HUES64 (cell line): Measurements from ENCODE around the gene TSSK6.

Experiments used
- H3K27ac ChIP-seq: 2 replicates; pipeline ENCODE4 v1.7.0; 2013; ENCODE audit warnings: low read depth, low read length, inconsistent platforms
- H3K27me3 ChIP-seq: 2 replicates; pipeline ENCODE4 v1.6.1; 2013; ENCODE audit warnings: mild to moderate bottlenecking, low read length; ENCODE audit not compliant: insufficient read depth
- H3K36me3 ChIP-seq: 2 replicates; pipeline ENCODE4 v1.6.1; 2013; ENCODE audit warnings: mild to moderate bottlenecking, low read length; ENCODE audit not compliant: insufficient read depth
- H3K4me1 ChIP-seq: 2 replicates; pipeline ENCODE4 v1.6.1; 2013; ENCODE audit warnings: mild to moderate bottlenecking, low read length, moderate library complexity; ENCODE audit not compliant: insufficient read depth
- H3K4me3 ChIP-seq: 2 replicates; pipeline ENCODE4 v1.5.1; 2013; ENCODE audit warnings: mild to moderate bottlenecking, low read length, moderate library complexity
- H3K9ac ChIP-seq: 2 replicates; pipeline ENCODE4 v1.6.1; 2013; ENCODE audit warnings: mild to moderate bottlenecking, low read depth, low read length
- H3K9me3 ChIP-seq: 2 replicates; pipeline ENCODE4 v1.6.1; 2013; ENCODE audit warnings: low read depth, low read length; ENCODE audit not compliant: insufficient read depth
- WGBS: fragments of 150-250, 120-280 bp; methylation state at CpG from one replicate; pipeline ENCODE4 v1.1.7; 2013; ENCODE audit warnings: missing lambda C conversion rate; 5-methylcytosine and 5-hydroxymethylcytosine counted together

The TSSK6 gene

DNA sequence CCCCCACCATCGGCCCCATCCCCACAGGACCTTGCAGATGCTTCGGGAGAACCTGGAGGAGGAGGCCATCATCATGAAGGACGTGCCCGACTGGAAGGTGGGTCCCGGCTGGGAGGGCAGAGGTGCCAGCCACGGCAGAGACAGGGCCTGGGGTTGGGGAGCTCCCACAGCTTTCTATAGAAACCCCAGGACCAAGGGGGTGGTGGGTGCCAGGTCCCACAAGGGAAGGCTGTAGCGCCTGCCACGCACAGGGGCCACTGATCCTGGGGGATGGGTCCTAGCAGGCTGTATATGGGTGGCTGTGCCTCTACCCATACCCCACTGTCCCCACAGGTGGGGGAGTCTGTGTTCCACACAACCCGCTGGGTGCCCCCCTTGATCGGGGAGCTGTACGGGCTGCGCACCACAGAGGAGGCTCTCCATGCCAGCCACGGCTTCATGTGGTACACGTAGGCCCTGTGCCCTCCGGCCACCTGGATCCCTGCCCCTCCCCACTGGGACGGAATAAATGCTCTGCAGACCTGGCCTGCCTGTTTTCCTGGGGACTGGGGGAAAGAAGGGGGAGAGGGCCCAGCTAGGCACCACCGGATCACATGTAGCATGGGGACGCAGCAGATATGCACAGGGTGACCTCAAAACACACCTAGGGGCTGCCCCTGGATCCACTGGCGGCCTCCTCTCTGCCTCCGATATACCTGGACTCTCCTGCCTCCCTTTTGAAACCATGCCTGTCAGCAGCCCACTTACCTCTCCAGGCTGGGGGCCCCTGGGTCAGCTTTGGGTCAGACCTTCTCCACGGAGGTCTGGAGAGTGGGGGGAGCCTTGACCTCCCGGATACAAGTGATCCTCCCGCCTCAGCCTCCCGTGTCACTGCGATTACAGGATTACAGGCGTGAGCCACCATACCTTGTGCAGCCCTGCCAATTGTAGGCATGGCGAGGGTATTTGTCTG is 12.6 kb upstream of the TSSK6 start:
- H3K36me3 ChIP-seq: peaks cover 38% of the 10 kb centered on the region
- 95% methylated on average over 27 of the region's 27 CpGs for WGBS

DNA sequence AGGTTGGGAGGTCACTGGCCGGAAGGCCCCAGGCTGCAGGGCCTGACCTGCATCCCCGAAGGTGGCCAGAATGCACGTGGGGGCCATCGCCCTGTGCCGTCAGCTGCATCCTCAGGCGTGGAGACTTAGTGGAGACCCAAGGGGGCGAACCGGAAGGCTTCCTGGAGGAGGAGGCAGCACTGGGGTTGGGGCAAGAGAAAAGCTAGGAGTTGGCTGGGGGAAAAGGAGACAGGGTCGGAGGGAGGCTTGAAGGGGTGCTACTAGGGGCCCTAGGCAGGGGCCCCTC is 12.0 kb upstream of the TSSK6 start:
- Histone ChIP-seq H3K27ac (no peak overlapping the region), H3K9ac (no peak overlapping the region), H3K36me3 (peaks cover 40% of the 10 kb centered on the region), H3K4me3 (no peak overlapping the region), H3K4me1 (no peaks in the 10 kb centered on the region), H3K9me3 (no peaks in the 10 kb centered on the region), H3K27me3 (no peaks in the 10 kb centered on the region)
- WGBS: 94% methylated on average over 9 of the region's 9 CpGs

More for the DNA sequence above, 12.6 kb upstream of the TSSK6 start:
- H3K27ac ChIP-seq: no peak overlapping the region
- H3K9ac ChIP-seq: no peak overlapping the region
- no peaks in the 10 kb centered on the region for H3K9me3 ChIP-seq
- no peaks in the 10 kb centered on the region for H3K27me3 ChIP-seq
- no peaks in the 10 kb centered on the region for H3K4me1 ChIP-seq
- no peak overlapping the region for H3K4me3 ChIP-seq

DNA sequence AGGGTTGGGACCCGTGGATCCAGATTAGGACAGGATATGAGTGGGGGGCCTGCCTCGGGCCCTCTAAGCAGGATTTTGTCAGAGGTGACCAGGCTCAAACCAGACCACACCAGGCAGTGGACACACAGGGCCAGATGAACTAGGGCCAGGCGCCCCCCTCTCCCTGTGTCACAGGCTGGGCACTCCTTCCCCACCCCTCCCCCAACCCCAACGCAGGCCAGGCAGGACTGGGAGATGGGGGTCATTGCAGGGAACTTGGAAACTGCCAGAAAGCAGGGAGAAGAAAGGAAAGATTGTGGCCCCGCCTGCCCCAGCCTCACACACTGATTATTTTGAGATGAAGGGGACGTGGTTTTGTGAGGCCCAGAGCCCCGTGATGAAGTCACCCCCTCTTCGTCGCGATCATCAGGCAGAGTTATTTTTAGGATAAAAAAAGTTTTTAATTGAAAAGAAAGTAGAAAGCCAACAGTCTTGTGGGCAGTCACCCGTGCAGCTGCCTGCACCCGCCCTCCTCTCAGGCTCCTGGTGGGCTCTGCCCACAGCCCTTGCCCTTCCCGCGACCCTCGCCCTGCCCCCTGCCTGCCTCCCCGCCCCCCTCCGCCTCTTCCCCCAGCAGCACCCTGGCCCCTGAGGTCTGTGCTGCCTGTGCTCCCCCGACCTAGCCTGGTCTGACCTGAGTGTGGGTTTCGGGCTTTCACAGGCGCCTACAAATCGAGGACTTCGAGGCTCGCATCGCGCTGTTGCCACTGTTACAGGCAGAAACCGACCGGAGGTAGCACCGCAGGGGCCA is 11.4 kb upstream of the TSSK6 start:
- H3K9me3 ChIP-seq: no peaks in the 10 kb centered on the region
- no peak overlapping the region for H3K4me3 ChIP-seq
- H3K36me3 ChIP-seq: peaks cover 40% of the 10 kb centered on the region
- H3K27ac ChIP-seq: no peak overlapping the region
- no peak overlapping the region for H3K9ac ChIP-seq
- H3K27me3 ChIP-seq: no peaks in the 10 kb centered on the region
- no peaks in the 10 kb centered on the region for H3K4me1 ChIP-seq
- 93% methylated on average over 26 of the region's 28 CpGs for WGBS

DNA sequence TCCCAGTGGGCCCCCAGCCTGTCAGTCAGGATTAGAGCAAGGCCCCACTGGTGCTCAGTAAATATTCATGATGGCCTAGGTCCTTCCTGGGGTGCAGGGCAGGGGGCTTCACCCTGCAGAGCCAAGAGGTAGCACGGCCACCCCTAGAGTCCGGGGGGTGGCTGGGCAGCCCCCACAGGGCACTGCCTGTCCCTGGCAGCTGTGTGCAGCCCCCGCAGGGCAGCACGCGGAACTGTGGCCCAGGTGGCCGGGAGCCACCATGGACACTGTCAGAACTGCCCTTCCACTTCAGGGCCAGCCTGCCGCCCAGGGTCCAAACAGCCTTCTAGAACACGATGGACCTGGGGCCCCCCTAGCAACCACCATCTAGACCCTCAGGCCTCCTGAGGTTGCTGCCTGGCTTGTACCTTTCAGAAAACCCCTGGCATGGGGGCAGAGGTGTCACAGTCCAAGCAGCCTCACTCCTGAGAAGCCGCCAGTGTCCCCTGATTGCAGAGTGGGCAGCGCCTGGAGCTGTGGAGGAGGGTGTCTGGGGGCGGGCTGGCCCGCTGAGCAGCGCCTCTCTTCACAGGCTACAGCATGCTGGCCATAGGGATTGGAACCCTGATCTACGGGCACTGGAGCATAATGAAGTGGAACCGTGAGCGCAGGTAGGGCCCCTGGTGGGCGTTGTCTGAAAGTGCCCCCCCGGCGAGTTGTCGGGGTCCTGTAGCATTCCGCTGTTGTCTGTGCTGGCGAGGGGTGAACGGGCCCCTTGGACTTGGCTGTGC is 10.4 kb upstream of the TSSK6 start:
- Histone ChIP-seq H3K27ac (peak overlapping the region; percentile 23; the same call in 1 of the 2 replicates), H3K9me3 (0 out of 2 replicates have a peak, but pooled peaks cover 3% of the 10 kb centered on the region), H3K4me3 (no peak overlapping the region), H3K27me3 (no peaks in the 10 kb centered on the region), H3K4me1 (no peaks in the 10 kb centered on the region), H3K36me3 (peaks cover 42% of the 10 kb centered on the region), H3K9ac (no peak overlapping the region)
- 93% methylated on average over 23 of the region's 23 CpGs for WGBS

DNA sequence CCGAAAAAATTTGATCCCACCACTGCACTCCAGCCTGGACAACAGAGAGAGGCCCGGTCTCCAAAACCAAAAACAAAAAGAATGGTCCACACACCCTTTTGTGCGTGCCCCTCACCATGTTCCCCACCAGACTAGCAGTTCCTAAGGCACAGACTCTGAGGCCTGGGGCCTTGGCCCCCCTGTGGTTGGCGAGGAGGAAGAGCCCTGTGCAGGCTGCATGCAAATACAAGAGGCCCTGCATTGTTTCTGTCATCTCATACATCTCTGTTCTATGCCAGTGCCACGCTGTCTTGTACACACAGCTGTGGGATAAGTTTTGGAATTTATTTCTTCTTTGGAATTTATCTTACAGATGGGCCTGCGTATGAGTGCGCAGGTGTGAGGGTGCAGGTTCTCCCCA is 8.7 kb upstream of the TSSK6 start:
- Histone ChIP-seq H3K4me3 (no peak overlapping the region), H3K36me3 (peaks cover 56% of the 10 kb centered on the region), H3K27me3 (no peaks in the 10 kb centered on the region), H3K4me1 (no peaks in the 10 kb centered on the region), H3K27ac (no peak overlapping the region), H3K9me3 (0 out of 2 replicates have a peak, but pooled peaks cover 3% of the 10 kb centered on the region), H3K9ac (no peak overlapping the region)
- WGBS: 97% methylated on average over 7 of the region's 7 CpGs

DNA sequence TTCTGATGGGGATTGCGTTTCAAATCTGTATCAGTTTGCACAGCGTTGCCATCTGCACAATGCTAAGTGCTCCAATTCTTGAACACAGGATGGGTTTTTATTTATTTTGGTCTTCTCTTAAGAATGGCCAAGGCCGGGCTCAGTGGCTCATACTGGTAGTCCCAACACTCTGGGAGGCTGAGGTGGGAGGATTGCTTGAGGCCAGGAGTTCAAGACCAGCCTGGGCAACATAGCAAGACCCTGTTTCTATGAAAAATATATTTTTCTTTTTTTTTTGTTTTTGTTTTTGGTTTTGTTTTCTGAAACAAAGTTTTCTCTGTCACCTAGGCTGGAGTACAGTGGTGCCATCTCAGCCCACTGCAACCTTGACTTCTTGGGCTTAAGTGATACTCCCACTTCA is 7.8 kb upstream of the TSSK6 start:
- Histone ChIP-seq H3K36me3 (peaks cover 54% of the 10 kb centered on the region), H3K9me3 (0 out of 2 replicates have a peak, but pooled peaks cover 3% of the 10 kb centered on the region), H3K27me3 (no peaks in the 10 kb centered on the region), H3K4me1 (no peaks in the 10 kb centered on the region), H3K9ac (no peak overlapping the region), H3K4me3 (no peak overlapping the region), H3K27ac (no peak overlapping the region)
- WGBS: 96% methylated on average over 3 of the region's 3 CpGs

DNA sequence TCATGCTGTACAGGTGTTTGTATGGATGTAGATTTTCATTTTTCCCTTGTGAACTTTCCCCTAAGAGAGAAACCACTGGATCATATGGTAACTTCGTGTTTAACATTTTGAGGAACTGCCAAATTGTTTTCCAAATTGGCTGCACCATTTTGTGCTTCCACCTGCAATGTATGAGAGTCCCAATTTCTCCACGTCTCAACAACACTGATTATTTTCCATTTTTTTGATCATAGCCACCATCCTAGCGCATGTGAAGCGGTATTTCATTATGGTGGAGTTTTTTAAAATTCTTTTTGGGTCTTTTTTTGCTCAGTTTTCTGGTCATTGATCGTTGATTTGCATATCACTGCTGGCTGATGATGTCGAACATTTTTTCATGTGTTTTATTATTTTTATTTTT is 5.6 kb upstream of the TSSK6 start:
- H3K27ac ChIP-seq: no peak overlapping the region
- H3K9me3 ChIP-seq: 0 out of 2 replicates have a peak, but pooled peaks cover 3% of the 10 kb centered on the region
- 95% methylated on average over 5 of the region's 6 CpGs for WGBS
- no peak overlapping the region for H3K9ac ChIP-seq
- H3K4me1 ChIP-seq: no peaks in the 10 kb centered on the region
- no peaks in the 10 kb centered on the region for H3K27me3 ChIP-seq
- H3K4me3 ChIP-seq: no peak overlapping the region
- peaks cover 41% of the 10 kb centered on the region for H3K36me3 ChIP-seq

DNA sequence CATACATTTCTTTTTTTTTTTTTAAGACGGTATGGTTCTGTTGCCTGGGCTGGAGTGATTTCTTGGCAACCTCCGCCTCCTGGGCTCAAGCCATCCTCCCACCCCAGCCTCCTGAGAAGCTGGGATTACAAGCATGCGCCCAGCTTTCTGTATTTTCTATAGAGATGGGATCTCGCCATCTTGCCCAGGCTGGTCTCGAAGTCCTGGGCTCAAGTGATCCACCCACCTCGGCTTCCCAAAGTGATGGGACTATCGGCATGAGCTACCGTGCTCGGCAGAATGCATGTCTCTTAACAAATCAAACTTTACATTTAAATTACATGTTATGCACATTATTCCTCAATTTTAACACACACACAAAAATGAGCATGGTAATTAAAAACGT is 1.9 kb upstream of the TSSK6 start:
- Histone ChIP-seq H3K27me3 (no peaks in the 10 kb centered on the region), H3K9ac (no peak overlapping the region), H3K27ac (no peak overlapping the region), H3K36me3 (peaks cover 28% of the 10 kb centered on the region), H3K9me3 (0 out of 2 replicates have a peak, but pooled peaks cover 3% of the 10 kb centered on the region), H3K4me1 (no peaks in the 10 kb centered on the region), H3K4me3 (peak overlapping the region; percentile 82; the same call in 1 of the 2 replicates)
- WGBS: 98% methylated on average over 10 of the region's 10 CpGs

DNA sequence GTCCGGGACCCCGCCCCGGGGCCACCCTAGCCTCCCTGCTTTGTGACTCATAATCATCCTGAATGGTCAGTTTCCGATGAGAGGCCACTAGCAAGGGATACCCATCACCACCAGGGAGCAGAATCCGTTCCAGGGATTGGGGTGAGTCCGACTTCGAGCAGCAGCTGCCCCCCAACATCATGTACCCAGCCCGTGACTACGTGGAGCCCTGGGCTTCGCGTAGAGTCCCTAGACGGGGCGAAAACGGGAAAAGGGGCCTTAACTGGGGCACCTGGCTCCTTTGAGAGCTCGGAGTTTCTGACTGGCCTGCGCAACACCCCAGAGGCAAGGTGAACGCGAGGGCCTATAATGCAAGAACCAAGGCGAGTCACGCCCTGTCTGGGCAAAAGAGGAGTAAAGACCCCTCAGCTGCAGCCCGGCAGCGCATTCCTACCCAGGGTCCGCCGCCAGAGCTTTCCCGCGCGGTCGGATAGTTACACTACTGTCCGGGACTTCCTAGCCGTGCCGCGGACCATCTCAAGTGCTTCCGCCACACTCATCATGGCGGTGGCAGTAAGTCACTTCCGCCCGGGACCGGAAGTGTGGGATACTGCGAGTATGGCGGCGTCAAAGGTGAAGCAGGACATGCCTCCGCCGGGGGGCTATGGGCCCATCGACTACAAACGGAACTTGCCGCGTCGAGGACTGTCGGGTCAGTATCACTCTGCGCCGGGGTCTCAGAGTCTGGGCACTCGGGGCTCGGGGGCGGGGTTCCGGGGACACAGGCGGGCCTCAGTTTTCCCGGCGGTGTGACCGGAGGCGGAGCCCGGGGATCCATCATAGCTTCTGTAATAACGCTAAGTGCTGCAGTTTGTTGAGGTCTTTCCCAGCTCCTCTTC is 533 bp upstream of the TSSK6 start, which contains the start of gene NDUFA13:
Gene NDUFA13 (plus strand): TSS at position 584 of the 878 bp plus-strand sequence. CDS start 14 bp downstream, at position 598.
- H3K36me3 ChIP-seq: peaks cover 23% of the 10 kb centered on the region
- no peaks in the 10 kb centered on the region for H3K4me1 ChIP-seq
- WGBS: 8% methylated on average over 61 of the region's 61 CpGs
- peak within 1 kb of the TSS; percentile 67 for H3K9ac ChIP-seq
- H3K9me3 ChIP-seq: no peaks in the 10 kb centered on the region
- H3K27me3 ChIP-seq: no peaks in the 10 kb centered on the region
- peak within 1 kb of the TSS; percentile 82 for H3K4me3 ChIP-seq
- H3K27ac ChIP-seq: peak within 1 kb of the TSS; percentile 61

DNA sequence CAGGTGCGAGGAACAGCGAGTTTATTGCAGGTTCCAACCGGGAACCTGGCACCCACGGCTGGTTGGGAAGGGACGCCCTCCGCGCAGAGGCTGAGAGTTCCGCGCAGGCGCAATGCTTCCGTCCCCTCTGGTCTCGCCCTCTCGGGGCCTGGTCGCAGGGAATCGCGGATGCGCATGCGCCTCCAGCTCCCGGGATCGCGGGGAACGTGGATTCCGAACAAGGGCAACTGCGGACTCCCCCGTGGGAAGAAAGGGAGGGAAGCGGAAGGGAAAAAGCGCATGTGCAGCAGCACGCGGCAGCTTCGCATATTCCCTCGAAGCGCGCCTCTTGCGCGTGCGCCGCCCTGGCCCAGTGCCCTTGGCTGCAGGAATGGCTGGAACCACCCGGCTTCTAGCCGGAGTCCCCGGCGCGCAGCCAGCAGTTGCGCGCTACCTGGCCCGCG is 1.1 kb downstream of the TSSK6 start:
- H3K9ac ChIP-seq: no peak overlapping the region
- no peaks in the 10 kb centered on the region for H3K4me1 ChIP-seq
- no peaks in the 10 kb centered on the region for H3K27me3 ChIP-seq
- no peak overlapping the region for H3K4me3 ChIP-seq
- peaks cover 7% of the 10 kb centered on the region for H3K36me3 ChIP-seq
- no peaks in the 10 kb centered on the region for H3K9me3 ChIP-seq
- 96% methylated on average over 46 of the region's 46 CpGs for WGBS
- H3K27ac ChIP-seq: no peak overlapping the region
